Neural crest cell (in vitro differentiated cells): ENCODE data around the gene MAPK1. TPM values are rescaled to one million over a fixed set of nuclear protein-coding genes. Genes with fewer than 3 reads are reported as not detected.
"Not testable (repeated sequence)": the region's sequence is repeated elsewhere in the genome, so short reads cannot be mapped to it uniquely, and the experiment has no call there.

Source experiments
- DNase-seq: peaks from one replicate; pipeline ENCODE4 v3.0.0; 2021; ENCODE audit warnings: low read depth, mixed read lengths, low spot score
- H3K27ac Mint-ChIP-seq: one replicate; pipeline ENCODE4 v1.8.0; 2021; ENCODE audit warnings: mild to moderate bottlenecking, mixed read lengths; ENCODE audit not compliant: unreplicated experiment
- H3K27me3 Mint-ChIP-seq: 2 replicates; pipeline ENCODE4 v1.8.0; 2021; ENCODE audit warnings: low read depth, mild to moderate bottlenecking, mixed read lengths
- H3K36me3 Mint-ChIP-seq: 2 replicates; pipeline ENCODE4 v1.8.0; 2021; ENCODE audit warnings: low read depth, mild to moderate bottlenecking, mixed read lengths
- H3K4me1 Mint-ChIP-seq: 2 replicates; pipeline ENCODE4 v1.8.0; 2021; ENCODE audit warnings: mixed read lengths
- H3K4me3 Mint-ChIP-seq: one replicate; pipeline ENCODE4 v1.8.0; 2021; ENCODE audit warnings: mild to moderate bottlenecking, mixed read lengths
- H3K9me3 Mint-ChIP-seq: 2 replicates; pipeline ENCODE4 v1.8.0; 2021; ENCODE audit warnings: mixed read lengths
- total RNA-seq: library from RNA; stranded (reverse); gene quantifications from 2 replicates; pipeline ENCODE4 v1.2.1, GENCODE V29; 2021
- TF ChIP-seq, protein P1 (sequence below): fragments of 200-600 bp; sonication (generic); conservative IDR thresholded peaks from 2 replicates; pipeline ENCODE4 v1.5.0; 2021; ENCODE audit warnings: antibody characterized with exemption, mild to moderate bottlenecking

Gene MAPK1
- total RNA-seq, 1 donor from 2014 or later, result 118 TPM

DNA sequence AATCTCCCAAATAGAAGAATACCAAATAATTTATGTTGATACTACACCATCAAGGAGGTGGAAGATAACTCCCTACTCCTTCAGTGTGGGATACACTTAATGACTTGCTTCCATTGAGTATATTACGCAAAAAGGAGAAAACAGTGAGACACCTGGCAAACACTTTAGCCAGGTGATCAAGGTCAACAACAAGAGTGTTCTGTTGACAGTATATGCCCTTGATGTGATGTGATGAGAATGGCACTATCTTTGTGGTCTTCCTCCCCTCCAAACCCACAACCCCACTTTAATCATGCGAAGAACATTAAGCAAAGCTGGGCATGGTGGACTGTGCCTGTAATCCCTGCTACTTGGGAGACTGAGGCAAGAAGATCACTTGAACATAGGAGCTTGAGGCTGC, 26.0 kb downstream of the MAPK1 start:
- Mint-ChIP-seq H3K9me3 (peaks cover 3% of the 10 kb centered on the region), H3K27ac (no peak overlapping the region), H3K36me3 (peaks cover 17% of the 10 kb centered on the region), H3K4me1 (peaks cover 47% of the 10 kb centered on the region), H3K4me3 (no peak overlapping the region), H3K27me3 (no peaks in the 10 kb centered on the region)
- no peak for DNase-seq
- TF ChIP-seq, protein P1, sequence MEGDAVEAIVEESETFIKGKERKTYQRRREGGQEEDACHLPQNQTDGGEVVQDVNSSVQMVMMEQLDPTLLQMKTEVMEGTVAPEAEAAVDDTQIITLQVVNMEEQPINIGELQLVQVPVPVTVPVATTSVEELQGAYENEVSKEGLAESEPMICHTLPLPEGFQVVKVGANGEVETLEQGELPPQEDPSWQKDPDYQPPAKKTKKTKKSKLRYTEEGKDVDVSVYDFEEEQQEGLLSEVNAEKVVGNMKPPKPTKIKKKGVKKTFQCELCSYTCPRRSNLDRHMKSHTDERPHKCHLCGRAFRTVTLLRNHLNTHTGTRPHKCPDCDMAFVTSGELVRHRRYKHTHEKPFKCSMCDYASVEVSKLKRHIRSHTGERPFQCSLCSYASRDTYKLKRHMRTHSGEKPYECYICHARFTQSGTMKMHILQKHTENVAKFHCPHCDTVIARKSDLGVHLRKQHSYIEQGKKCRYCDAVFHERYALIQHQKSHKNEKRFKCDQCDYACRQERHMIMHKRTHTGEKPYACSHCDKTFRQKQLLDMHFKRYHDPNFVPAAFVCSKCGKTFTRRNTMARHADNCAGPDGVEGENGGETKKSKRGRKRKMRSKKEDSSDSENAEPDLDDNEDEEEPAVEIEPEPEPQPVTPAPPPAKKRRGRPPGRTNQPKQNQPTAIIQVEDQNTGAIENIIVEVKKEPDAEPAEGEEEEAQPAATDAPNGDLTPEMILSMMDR, result no peak

DNA sequence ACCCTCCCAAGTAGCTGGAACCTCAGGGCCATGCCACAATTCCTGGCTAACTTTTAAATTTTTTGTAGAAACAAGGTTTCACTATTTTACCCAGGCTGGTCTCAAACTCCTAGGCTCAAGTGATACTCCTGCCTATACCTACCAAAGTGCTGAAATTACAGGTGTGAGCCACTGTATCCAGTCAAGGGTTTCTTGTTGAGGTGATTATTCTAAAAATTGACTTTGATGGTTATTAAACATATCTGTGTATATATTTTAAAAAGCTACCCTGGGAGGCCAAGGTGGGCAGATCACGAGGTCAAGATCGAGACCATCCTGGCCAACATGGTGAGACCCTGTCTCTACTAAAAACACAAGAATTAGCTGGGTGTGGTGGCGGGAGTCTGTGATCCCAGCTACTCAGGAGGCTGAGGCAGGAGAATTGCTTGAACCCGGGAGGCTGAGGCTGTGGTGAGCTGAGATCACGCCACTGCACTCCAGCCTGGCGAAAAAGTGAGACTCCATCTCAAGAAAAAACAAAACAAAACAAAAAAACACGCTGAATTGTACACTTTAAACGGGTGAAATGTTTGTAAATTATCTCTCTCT, 27.1 kb downstream of the MAPK1 start:
- H3K4me3 Mint-ChIP-seq, result no peak overlapping the region
- H3K9me3 Mint-ChIP-seq, result peaks cover 3% of the 10 kb centered on the region
- H3K27ac Mint-ChIP-seq, result no peak overlapping the region
- TF ChIP-seq, protein P1, result no peak
- no peak for DNase-seq
- peaks cover 10% of the 10 kb centered on the region for H3K36me3 Mint-ChIP-seq
- H3K27me3 Mint-ChIP-seq, result no peaks in the 10 kb centered on the region
- peaks cover 46% of the 10 kb centered on the region for H3K4me1 Mint-ChIP-seq

DNA sequence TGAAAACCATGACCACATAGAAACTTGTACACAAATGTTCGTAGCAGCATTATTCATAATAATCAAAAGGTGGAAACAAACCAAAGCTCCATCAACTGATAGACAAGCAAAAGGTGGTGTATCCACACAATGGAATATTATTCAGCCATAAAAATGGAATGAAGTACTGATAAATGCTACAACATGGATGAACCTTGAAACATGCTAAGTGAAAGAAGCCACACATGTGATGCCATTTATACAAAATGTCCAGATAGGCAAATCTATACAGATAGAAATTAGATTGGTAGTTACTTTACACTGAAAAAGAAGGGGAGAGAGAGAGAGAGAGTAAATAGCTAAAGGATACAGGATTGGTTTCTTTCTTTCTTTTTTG, 27.7 kb downstream of the MAPK1 start:
- Mint-ChIP-seq H3K4me3 (no peak overlapping the region), H3K27me3 (no peaks in the 10 kb centered on the region), H3K4me1 (peaks cover 51% of the 10 kb centered on the region), H3K36me3 (peaks cover 9% of the 10 kb centered on the region), H3K9me3 (peaks cover 3% of the 10 kb centered on the region), H3K27ac (no peak overlapping the region)
- TF ChIP-seq, protein P1, result no peak
- DNase-seq, result no peak

DNA sequence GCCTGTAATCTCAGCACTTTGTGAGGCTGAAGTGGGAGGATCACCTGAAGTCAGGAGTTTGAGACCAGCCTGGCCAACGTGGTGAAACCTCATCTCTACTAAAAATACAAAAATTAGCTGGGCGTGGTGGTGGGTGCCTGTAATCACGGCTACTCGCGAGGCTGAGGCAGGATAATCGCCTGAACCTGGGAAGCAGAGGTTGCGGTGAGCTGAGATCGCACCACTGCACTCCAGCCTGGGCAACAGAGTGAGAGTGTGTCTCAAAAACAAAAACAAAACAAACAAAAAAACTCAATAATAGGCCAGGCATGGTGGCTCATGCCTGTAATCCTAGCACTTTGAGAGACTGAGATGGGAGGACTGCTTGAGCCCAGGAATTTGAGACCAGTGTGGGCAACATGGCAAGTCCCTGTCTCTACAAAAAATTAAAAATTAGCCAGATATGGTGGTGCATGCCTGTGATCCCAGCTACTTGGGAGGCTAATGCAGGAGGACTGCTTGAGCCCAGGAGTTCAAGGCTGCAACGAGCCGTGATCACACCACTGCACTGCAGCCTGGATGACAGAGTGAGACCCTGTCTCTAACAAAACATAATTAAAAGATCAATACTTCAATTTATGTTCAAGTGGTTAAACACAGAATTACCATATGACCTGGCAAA, 28.2 kb downstream of the MAPK1 start:
- H3K9me3 Mint-ChIP-seq, H3K27me3 Mint-ChIP-seq, H3K4me3 Mint-ChIP-seq, DNase-seq, H3K36me3 Mint-ChIP-seq: not testable (repeated sequence)
- Mint-ChIP-seq H3K27ac (peak overlapping the region; percentile 39), H3K4me1 (peaks cover 50% of the 10 kb centered on the region)

DNA sequence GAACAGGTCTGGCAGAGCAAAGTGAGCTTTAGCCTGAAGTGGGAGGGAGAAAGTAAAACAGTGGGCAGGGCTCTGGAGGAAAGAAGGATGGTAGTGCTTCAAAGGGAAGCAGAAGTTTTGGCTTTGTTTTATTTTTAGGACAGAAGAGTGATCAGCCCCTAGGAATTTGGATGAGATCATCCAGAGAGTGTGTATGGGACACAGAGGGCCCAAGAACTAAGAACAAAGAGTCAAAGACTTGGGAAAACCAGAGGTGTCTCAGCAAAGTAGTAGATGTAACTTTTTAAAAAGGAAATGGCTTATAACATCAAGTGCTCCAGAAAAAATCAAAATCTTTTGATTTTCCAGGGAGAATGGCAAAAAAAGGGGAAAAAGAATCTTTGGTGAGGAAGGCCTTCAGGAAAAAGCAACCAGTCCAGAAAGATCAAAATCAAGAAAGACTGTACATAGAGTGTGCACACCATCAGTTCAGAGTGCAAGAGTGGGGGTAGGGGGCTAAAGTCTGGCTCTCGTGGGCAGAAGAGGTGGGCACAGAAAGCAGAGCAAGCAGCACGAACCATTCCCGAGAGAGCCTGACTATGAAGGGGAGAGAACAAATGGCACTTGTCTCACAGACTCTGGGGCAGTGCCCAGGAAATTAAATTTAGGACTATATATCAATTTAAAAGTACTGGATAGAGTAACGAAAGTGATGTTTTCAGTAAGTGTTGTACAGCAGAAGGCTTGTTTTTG, 30.0 kb downstream of the MAPK1 start:
- Mint-ChIP-seq H3K4me1 (peaks cover 41% of the 10 kb centered on the region), H3K9me3 (no peaks in the 10 kb centered on the region), H3K4me3 (peak overlapping the region; percentile 68), H3K27ac (peak overlapping the region; percentile 99), H3K36me3 (peaks cover 3% of the 10 kb centered on the region), H3K27me3 (no peaks in the 10 kb centered on the region)
- no peak for DNase-seq
- TF ChIP-seq, protein P1, result no peak

DNA sequence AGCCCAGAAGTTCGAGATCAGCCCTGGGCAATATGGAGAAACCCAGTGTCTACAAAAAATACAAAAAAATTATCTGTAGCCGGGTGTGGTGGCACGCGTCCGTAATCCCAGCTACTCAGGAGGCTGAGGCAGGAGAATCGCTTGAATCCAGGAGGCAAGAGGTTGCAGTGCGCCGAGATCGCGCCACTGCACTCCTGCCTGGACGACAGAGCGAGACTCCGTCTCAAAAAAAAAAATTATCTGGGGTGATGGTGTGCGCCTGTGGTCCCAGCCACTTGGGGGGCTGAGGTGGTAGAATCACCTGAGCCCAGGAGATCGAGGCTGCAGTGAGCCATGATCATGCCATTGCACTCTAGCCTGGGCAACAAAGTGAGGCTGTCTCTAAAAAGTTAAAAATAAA, 31.0 kb downstream of the MAPK1 start:
- H3K9me3 Mint-ChIP-seq, DNase-seq, H3K36me3 Mint-ChIP-seq, H3K27me3 Mint-ChIP-seq, H3K27ac Mint-ChIP-seq, H3K4me3 Mint-ChIP-seq: not testable (repeated sequence)
- H3K4me1 Mint-ChIP-seq, result peaks cover 41% of the 10 kb centered on the region
